H1 (cell line): ENCODE measurements around the gene NUPR1. TPM values are rescaled to one million over a fixed set of nuclear protein-coding genes. Genes with fewer than 3 reads are reported as not detected.
A peak's percentile ranks its signal among the peaks of the same experiment; 100 is the strongest.

ENCODE experiments used
- BACH1 ChIP-seq: IDR thresholded peaks from 2 replicates; pipeline ENCODE4 v1.6.1; 2012; ENCODE audit warnings: low read length, improper control_type of control experiment
- CBX5 ChIP-seq: fragments of 300-800, 300-1000 bp; sonication (generic); IDR thresholded peaks from 2 replicates; pipeline ENCODE4 v1.7.1; 2016; ENCODE audit warnings: antibody characterized with exemption, low read length, low read depth
- CHD2 ChIP-seq: IDR thresholded peaks from 2 replicates; pipeline ENCODE4 v1.6.1; 2012; ENCODE audit warnings: low read length, improper control_type of control experiment
- EGR1 ChIP-seq: IDR thresholded peaks from 2 replicates; pipeline ENCODE4 v1.6.1; 2011; ENCODE audit warnings: low read depth, low read length, borderline replicate concordance
- HDAC6 ChIP-seq: IDR thresholded peaks from one replicate; pipeline ENCODE4 v1.7.1; 2012; ENCODE audit warnings: low read depth, mild to moderate bottlenecking, inconsistent platforms, low read length, moderate library complexity
- KDM1A ChIP-seq: fragments of 200-600, 300-600 bp; sonication (generic); IDR thresholded peaks from 2 replicates; pipeline ENCODE4 v1.7.1; 2016; ENCODE audit warnings: mild to moderate bottlenecking, low read length, borderline replicate concordance
- KDM5A ChIP-seq: fragments of 200-600 bp; IDR thresholded peaks from 2 replicates; pipeline ENCODE4 v1.7.1; 2012; ENCODE audit warnings: mild to moderate bottlenecking, low read length, inconsistent platforms, mixed read lengths
- NANOG ChIP-seq: IDR thresholded peaks from 2 replicates; pipeline ENCODE4 v1.6.1; 2011; ENCODE audit warnings: low read length, low read depth, mild to moderate bottlenecking, inconsistent platforms; ENCODE audit not compliant: insufficient read depth, poor library complexity, severe bottlenecking
- PHF8 ChIP-seq: fragments of 200-600 bp; sonication (generic); conservative IDR thresholded peaks from 2 replicates; pipeline ENCODE4 v1.7.1; 2012; ENCODE audit warnings: low read depth, mild to moderate bottlenecking, inconsistent platforms, low read length, moderate library complexity
- POLR2A ChIP-seq, 2 experiments: IDR thresholded peaks; 1 replicate in 1 of 2; 2 replicates in 1 of 2; pipeline ENCODE4 v1.6.1; 2011; ENCODE audit warnings: low read depth in 2 of 2, low read length in 2 of 2, mild to moderate bottlenecking in 2 of 2; ENCODE audit errors: control extremely low read depth in 1 of 2
- POLR2AphosphoS5 ChIP-seq: IDR thresholded peaks from 2 replicates; pipeline ENCODE4 v1.6.1; 2011; ENCODE audit warnings: low read depth, low read length
- RAD21 ChIP-seq, 2 experiments: IDR thresholded peaks in 1 of 2; conservative IDR thresholded peaks in 1 of 2; 2 replicates each; pipeline ENCODE4 v1.6.1; 2011; ENCODE audit warnings: low read depth in 2 of 2, low read length in 2 of 2, improper control_type of control experiment in 1 of 2, inconsistent platforms in 1 of 2, mild to moderate bottlenecking in 1 of 2, moderate library complexity in 1 of 2
- RNF2 ChIP-seq: fragments of 200-900, 300-1000 bp; sonication (generic); IDR thresholded peaks from 2 replicates; pipeline ENCODE4 v1.7.1; 2016; ENCODE audit warnings: borderline replicate concordance, low read depth, mild to moderate bottlenecking, antibody characterized with exemption, low read length; ENCODE audit not compliant: poor library complexity, severe bottlenecking; ENCODE audit errors: missing control alignments
- RXRA ChIP-seq: IDR thresholded peaks from 2 replicates; pipeline ENCODE4 v1.6.1; 2011; ENCODE audit warnings: low read depth, mild to moderate bottlenecking, low read length, moderate library complexity; ENCODE audit not compliant: insufficient read depth
- SAP30 ChIP-seq: fragments of 300-600 bp; sonication (generic); IDR thresholded peaks from 2 replicates; pipeline ENCODE4 v1.7.1; 2012; ENCODE audit warnings: low read length, moderate library complexity, mild to moderate bottlenecking, inconsistent platforms; ENCODE audit not compliant: insufficient read depth, insufficient replicate concordance
- SIRT6 ChIP-seq: IDR thresholded peaks from one replicate; pipeline ENCODE4 v1.7.1; 2012; ENCODE audit warnings: low read length, inconsistent platforms
- SP4 ChIP-seq: IDR thresholded peaks from 2 replicates; pipeline ENCODE4 v1.6.1; 2012; ENCODE audit warnings: low read length, inconsistent platforms
- SRF ChIP-seq: IDR thresholded peaks from 2 replicates; pipeline ENCODE4 v1.6.1; 2011; ENCODE audit warnings: mild to moderate bottlenecking, low read depth, low read length, moderate library complexity
- TBP ChIP-seq: IDR thresholded peaks from 2 replicates; pipeline ENCODE4 v1.6.1; 2011; ENCODE audit warnings: low read depth, low read length, improper control_type of control experiment
- TEAD4 ChIP-seq: IDR thresholded peaks from 2 replicates; pipeline ENCODE4 v1.6.1; 2012; ENCODE audit warnings: low read depth, low read length, inconsistent platforms, mixed read lengths
- YY1 ChIP-seq: IDR thresholded peaks from 2 replicates; pipeline ENCODE4 v1.6.1; 2011; ENCODE audit warnings: low read depth, mild to moderate bottlenecking, low read length
- polyA plus RNA-seq, 7 experiments: library from polyadenylated mRNA; depleted of rRNA in 3 of 7; stranded (reverse) in 5 of 7; unstranded in 2 of 7; fragments of >200 nt in 5 of 7; fragments of 200-250 nt in 2 of 7; gene quantifications; 1 replicate in 5 of 7; 2 replicates in 1 of 7; 4 replicates in 1 of 7; pipeline versions ENCODE4 v1.2.1 to v1.2.3, GENCODE V29; 2011 to 2013; ENCODE audit warnings: missing spikeins in 2 of 7, mixed read lengths in 2 of 7
- total RNA-seq: library from RNA; stranded (reverse); fragmentation: NEBNext Ultra II Directional; extraction: Animal tissue kit (Norgen Biotek cat#: 25700); gene quantifications from 2 replicates; pipeline ENCODE4 v1.2.1, GENCODE V29; 2021
- TF ChIP-seq, protein P1 (sequence below), 3 experiments: IDR thresholded peaks; 1 replicate in 2 of 3; 2 replicates in 1 of 3; pipeline versions ENCODE4 v1.5.1 to v1.6.1; 2011; ENCODE audit warnings: low read length in 3 of 3, mild to moderate bottlenecking in 3 of 3, inconsistent platforms in 2 of 3, low read depth in 1 of 3, moderate library complexity in 1 of 3; ENCODE audit not compliant: insufficient read depth in 1 of 3; ENCODE audit errors: control extremely low read depth in 1 of 3
- TF ChIP-seq, protein P2 (sequence below): IDR thresholded peaks from 2 replicates; pipeline ENCODE4 v1.6.1; 2012; ENCODE audit warnings: inconsistent platforms

The NUPR1 gene
- total and polyA plus RNA-seq, 2 of the 8 experiments (the other 6 are each of a cell fraction or from before 2014, with no cell fraction given): 0.17 to 0.20 TPM

DNA sequence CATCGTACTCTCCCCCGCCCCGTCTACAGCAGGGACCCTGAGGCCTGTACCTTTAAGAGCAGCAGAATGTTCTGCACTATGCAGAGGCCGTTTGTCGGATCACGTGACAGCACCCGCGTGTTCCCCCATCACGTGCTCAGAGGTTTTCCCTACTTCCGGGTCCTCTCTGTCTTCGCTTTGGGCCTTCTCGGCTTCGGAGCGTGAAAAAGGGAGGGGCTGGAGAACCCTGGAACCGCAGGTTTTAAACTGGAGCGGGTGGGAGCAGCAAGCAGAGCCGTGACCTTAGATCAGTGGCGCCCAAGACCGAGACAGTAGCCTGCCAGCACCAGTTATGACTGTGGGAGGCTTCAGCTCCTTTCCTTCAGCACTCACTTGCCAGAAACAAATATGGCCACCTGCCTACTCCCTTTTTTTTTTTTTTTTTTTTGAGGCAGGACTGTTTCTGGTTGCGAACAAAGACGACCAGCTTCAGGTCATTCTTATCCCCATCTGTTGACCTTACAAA lies 46.8 kb downstream of the NUPR1 start, which contains the start of gene CLN3 (continued):
- TF ChIP-seq TEAD4 (no peak), SP4 (peak; percentile 97), POLR2AphosphoS5 (peak; percentile 42; the same call in 1 of the 2 replicates), RNF2 (no peak), YY1 (peak; percentile 99), CHD2 (no peak), PHF8 (peak; percentile 57; the same call in 1 of the 2 replicates), CBX5 (no peak), SAP30 (no peak), RAD21 (IDR thresholded peaks at IDR 0.05 in 1 of 2, conservative IDR thresholded peaks at IDR 0.05 in 1 of 2; ENCODE audit: low read depth in 2 of 2, low read length in 2 of 2) (no peak), NANOG (no peak), TBP (peak; percentile 52; the same call in 1 of the 2 replicates), SIRT6 (no peak), BACH1 (no peak), KDM5A (peak; percentile 67; the same call in 1 of the 2 replicates), POLR2A (IDR thresholded peaks at IDR 0.05; ENCODE audit: control extremely low read depth in 1 of 2, low read depth in 2 of 2, low read length in 2 of 2) (no peak; a peak in 1 of 3 replicates), HDAC6 (no peak), RXRA (no peak), KDM1A (no peak), SRF (no peak), EGR1 (no peak)
- TF ChIP-seq, protein P1, sequence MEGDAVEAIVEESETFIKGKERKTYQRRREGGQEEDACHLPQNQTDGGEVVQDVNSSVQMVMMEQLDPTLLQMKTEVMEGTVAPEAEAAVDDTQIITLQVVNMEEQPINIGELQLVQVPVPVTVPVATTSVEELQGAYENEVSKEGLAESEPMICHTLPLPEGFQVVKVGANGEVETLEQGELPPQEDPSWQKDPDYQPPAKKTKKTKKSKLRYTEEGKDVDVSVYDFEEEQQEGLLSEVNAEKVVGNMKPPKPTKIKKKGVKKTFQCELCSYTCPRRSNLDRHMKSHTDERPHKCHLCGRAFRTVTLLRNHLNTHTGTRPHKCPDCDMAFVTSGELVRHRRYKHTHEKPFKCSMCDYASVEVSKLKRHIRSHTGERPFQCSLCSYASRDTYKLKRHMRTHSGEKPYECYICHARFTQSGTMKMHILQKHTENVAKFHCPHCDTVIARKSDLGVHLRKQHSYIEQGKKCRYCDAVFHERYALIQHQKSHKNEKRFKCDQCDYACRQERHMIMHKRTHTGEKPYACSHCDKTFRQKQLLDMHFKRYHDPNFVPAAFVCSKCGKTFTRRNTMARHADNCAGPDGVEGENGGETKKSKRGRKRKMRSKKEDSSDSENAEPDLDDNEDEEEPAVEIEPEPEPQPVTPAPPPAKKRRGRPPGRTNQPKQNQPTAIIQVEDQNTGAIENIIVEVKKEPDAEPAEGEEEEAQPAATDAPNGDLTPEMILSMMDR (IDR thresholded peaks at IDR 0.05; ENCODE audit: control extremely low read depth in 1 of 3, insufficient read depth in 1 of 3, low read depth in 1 of 3, low read length in 3 of 3): no peak
- TF ChIP-seq, protein P2, sequence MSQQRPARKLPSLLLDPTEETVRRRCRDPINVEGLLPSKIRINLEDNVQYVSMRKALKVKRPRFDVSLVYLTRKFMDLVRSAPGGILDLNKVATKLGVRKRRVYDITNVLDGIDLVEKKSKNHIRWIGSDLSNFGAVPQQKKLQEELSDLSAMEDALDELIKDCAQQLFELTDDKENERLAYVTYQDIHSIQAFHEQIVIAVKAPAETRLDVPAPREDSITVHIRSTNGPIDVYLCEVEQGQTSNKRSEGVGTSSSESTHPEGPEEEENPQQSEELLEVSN: peak; percentile 77
